Stimulated activated effector memory CD8-positive, alpha-beta T cell treated with anti-CD3 and anti-CD28 coated beads, Interleukin-12 subunit alpha, Interleukin-12 subunit beta, amount 100 ng/mL, for 72 hours (primary cell): ENCODE results near the gene BLMH.
A peak's percentile ranks its signal among the peaks of the same experiment; 100 is the strongest.

Source experiments
- ATAC-seq: fragments of 150-1000 bp; cut with Tn5 transposase; 2 replicates; pipeline ENCODE4 v1.10.0; 2021
- DNase-seq, 2 donors: peaks; one replicate each; pipeline ENCODE4 v3.0.0; 2021 to 2022; ENCODE audit warnings: low spot score in 2 of 2
- H3K27ac Mint-ChIP-seq: one replicate; pipeline ENCODE4 v1.8.0; 2022; ENCODE audit warnings: mild to moderate bottlenecking, mixed read lengths
- H3K36me3 Mint-ChIP-seq: one replicate; pipeline ENCODE4 v1.8.0; 2022; ENCODE audit warnings: mild to moderate bottlenecking, mixed read lengths
- H3K4me1 Mint-ChIP-seq: one replicate; pipeline ENCODE4 v1.8.0; 2022; ENCODE audit warnings: mixed read lengths
- H3K4me3 Mint-ChIP-seq: one replicate; pipeline ENCODE4 v1.8.0; 2022; ENCODE audit warnings: mild to moderate bottlenecking, mixed read lengths
- H3K9me3 Mint-ChIP-seq: one replicate; pipeline ENCODE4 v1.8.0; 2022; ENCODE audit warnings: mixed read lengths

The BLMH gene

GRCh38 chr17:30244853-30245385 lies 46.8 kb downstream of the BLMH start:
- Mint-ChIP-seq H3K36me3 (peaks cover 36% of the 10 kb centered on the region), H3K9me3 (no peaks in the 10 kb centered on the region), H3K4me1 (peaks cover 8% of the 10 kb centered on the region), H3K4me3 (no peak overlapping the region), H3K27ac (no peak overlapping the region)
- DNase-seq (no peak), ATAC-seq (no peak)

- DNase-seq, result no peak
- Mint-ChIP-seq H3K9me3 (no peaks in the 10 kb centered on the region), H3K27ac (no peak overlapping the region), H3K36me3 (peaks cover 23% of the 10 kb centered on the region), H3K4me3 (no peak overlapping the region), H3K4me1 (peaks cover 11% of the 10 kb centered on the region)
- ATAC-seq, result no peak
Measured at GRCh38 chr17:30243568-30243967, 48.2 kb downstream of the BLMH start.

GRCh38 chr17:30243002-30243401 lies 48.7 kb downstream of the BLMH start:
- Mint-ChIP-seq H3K4me1 (peaks cover 17% of the 10 kb centered on the region), H3K27ac (no peak overlapping the region)
- no peak for DNase-seq

DNA sequence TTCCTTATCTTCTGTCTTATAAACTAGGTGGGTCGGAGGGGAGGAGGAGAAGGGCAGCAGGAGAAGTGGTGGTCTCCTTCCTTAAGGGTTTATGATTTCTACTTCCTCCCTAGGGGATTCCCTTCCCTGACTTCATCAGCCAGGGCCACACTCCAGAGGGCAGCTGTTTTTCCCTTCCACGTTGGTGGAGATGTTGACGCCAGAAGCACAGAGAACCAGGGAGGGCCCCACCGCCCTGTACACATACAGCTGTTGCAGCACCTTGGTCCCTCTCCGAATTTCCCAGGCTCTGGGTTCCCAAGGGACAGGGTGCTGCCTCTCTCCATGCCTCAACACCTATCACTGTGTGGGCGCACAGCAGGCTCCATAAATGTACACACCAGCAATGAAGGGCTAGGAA lies 50.7 kb downstream of the BLMH start:
- Mint-ChIP-seq H3K27ac (no peak overlapping the region), H3K4me3 (no peak overlapping the region)

More at GRCh38 chr17:30243002-30243401, 48.7 kb downstream of the BLMH start:
- no peak for ATAC-seq
- peaks cover 21% of the 10 kb centered on the region for H3K36me3 Mint-ChIP-seq
- no peak overlapping the region for H3K4me3 Mint-ChIP-seq
- H3K9me3 Mint-ChIP-seq, result no peaks in the 10 kb centered on the region

DNA sequence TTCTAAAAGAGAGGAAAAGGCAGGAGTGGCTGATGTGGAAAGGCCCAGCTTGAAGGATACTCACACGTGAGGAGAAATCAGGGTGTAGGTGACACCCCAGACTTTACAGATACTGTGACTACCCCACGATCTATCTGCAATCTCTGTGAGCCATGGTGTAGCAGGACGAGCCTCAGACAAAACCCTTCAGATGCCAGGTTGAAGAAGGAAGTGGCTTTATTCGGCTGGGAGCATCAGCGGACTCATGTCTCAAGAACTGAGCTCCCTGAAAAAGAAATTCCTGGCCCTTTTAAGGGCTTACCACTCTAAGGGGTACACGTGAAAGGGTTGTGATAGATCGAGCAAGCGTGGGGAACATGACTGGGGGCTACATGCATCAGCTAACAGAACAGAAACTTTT lies 51.6 kb downstream of the BLMH start:
- H3K4me1 Mint-ChIP-seq, result peaks cover 21% of the 10 kb centered on the region
- H3K27ac Mint-ChIP-seq, result no peak overlapping the region
- no peak for ATAC-seq
- peaks cover 6% of the 10 kb centered on the region for H3K36me3 Mint-ChIP-seq
- H3K4me3 Mint-ChIP-seq, result no peak overlapping the region
- H3K9me3 Mint-ChIP-seq, result no peaks in the 10 kb centered on the region
- DNase-seq, result no peak

More for the DNA sequence above, 50.7 kb downstream of the BLMH start:
- H3K9me3 Mint-ChIP-seq, result no peaks in the 10 kb centered on the region
- H3K4me1 Mint-ChIP-seq, result peaks cover 18% of the 10 kb centered on the region
- DNase-seq, result no peak
- ATAC-seq, result no peak
- peaks cover 6% of the 10 kb centered on the region for H3K36me3 Mint-ChIP-seq

GRCh38 chr17:30239089-30239462 lies 52.7 kb downstream of the BLMH start:
- peaks cover 6% of the 10 kb centered on the region for H3K36me3 Mint-ChIP-seq

GRCh38 chr17:30238387-30239088 lies 53.2 kb downstream of the BLMH start:
- H3K4me1 Mint-ChIP-seq, result peaks cover 25% of the 10 kb centered on the region
- H3K4me3 Mint-ChIP-seq, result no peak overlapping the region
- H3K36me3 Mint-ChIP-seq, result peaks cover 6% of the 10 kb centered on the region
- no peak overlapping the region for H3K27ac Mint-ChIP-seq
- DNase-seq (no peak), ATAC-seq (no peak)
- H3K9me3 Mint-ChIP-seq, result no peaks in the 10 kb centered on the region

More at GRCh38 chr17:30239089-30239462, 52.7 kb downstream of the BLMH start:
- H3K27ac Mint-ChIP-seq, result no peak overlapping the region
- ATAC-seq (no peak), DNase-seq (no peak)
- no peaks in the 10 kb centered on the region for H3K9me3 Mint-ChIP-seq
- H3K4me3 Mint-ChIP-seq, result no peak overlapping the region
- H3K4me1 Mint-ChIP-seq, result peaks cover 25% of the 10 kb centered on the region

DNA sequence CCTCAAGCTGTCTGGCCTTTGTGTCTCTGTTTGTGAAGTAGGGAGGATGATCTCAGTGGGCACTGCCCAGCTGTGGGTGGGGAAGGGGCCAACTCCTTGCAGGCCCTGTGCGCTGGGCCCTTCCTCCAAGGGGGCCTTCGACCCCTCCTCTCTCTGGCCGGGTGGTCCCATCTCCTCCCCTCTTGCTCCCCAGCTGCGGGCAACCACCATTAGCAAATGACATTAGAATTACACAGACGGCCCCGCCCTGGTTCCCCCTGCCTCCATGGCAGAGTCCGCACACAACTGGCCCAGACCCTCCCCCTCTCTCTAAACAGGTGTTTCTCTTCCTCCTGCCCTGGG lies 53.8 kb downstream of the BLMH start:
- H3K36me3 Mint-ChIP-seq, result peaks cover 6% of the 10 kb centered on the region
- peaks cover 25% of the 10 kb centered on the region for H3K4me1 Mint-ChIP-seq
- no peak for ATAC-seq
- no peak for DNase-seq
- H3K9me3 Mint-ChIP-seq, result no peaks in the 10 kb centered on the region
- H3K27ac Mint-ChIP-seq, result no peak overlapping the region
- no peak overlapping the region for H3K4me3 Mint-ChIP-seq

DNA sequence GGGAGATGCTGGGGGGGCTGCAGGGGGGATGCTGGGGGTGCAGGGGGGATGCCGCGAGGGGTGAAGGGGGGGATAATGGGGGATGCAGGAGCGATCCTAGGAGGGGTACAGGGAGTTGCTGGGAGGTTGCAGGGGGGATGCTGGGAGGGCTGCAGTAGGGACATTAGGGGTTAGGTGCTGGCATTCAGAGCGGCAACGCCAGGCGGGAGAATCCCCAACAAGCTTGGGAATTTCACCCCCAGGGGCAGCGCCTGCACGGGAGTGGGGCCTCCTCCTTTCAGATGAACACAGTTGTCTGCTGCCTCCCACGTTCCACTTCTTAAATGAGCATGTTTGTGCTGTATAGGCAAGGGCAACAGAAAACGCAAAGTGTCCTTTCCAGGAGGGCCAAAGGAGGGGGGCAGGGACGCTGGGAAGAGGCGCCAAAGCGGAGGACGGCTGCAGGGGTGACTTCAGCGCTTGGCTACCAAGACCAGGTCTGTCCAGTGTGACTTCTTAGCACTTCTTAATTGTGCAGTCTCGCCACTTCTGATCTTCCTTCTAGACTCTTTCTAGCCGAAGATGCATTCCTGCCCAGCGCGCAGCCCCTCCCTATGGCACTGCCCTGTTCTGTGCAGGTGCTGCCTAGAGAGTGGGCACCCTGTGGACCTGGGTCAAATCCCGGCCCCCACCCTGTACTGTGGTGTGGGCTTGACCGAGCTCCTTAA lies 54.3 kb downstream of the BLMH start:
- Mint-ChIP-seq H3K4me3 (no peak overlapping the region), H3K36me3 (peaks cover 6% of the 10 kb centered on the region), H3K9me3 (no peaks in the 10 kb centered on the region), H3K27ac (no peak overlapping the region), H3K4me1 (peaks cover 25% of the 10 kb centered on the region)
- DNase-seq, result no peak
- ATAC-seq, result no peak

- H3K36me3 Mint-ChIP-seq, result peaks cover 6% of the 10 kb centered on the region
Measured at GRCh38 chr17:30236766-30237165, 55.0 kb downstream of the BLMH start.

GRCh38 chr17:30236297-30236624 lies 55.5 kb downstream of the BLMH start:
- H3K36me3 Mint-ChIP-seq, result peaks cover 6% of the 10 kb centered on the region
- H3K9me3 Mint-ChIP-seq, result no peaks in the 10 kb centered on the region
- ATAC-seq, result no peak
- H3K27ac Mint-ChIP-seq, result no peak overlapping the region
- H3K4me1 Mint-ChIP-seq, result peaks cover 25% of the 10 kb centered on the region
- peak overlapping the region; percentile 64 for H3K4me3 Mint-ChIP-seq
- no peak for DNase-seq

More at GRCh38 chr17:30236766-30237165, 55.0 kb downstream of the BLMH start:
- ATAC-seq (no peak), DNase-seq (no peak)
- Mint-ChIP-seq H3K27ac (no peak overlapping the region), H3K4me3 (peak overlapping the region; percentile 64), H3K4me1 (peaks cover 25% of the 10 kb centered on the region), H3K9me3 (no peaks in the 10 kb centered on the region)

- H3K4me1 Mint-ChIP-seq, result peaks cover 25% of the 10 kb centered on the region
- H3K27ac Mint-ChIP-seq, result no peak within 1 kb of the TSS
- H3K4me3 Mint-ChIP-seq, result peak within 1 kb of the TSS; percentile 64
- DNase-seq (no peak), ATAC-seq (peak; percentile 36)
- H3K9me3 Mint-ChIP-seq, result no peaks in the 10 kb centered on the region
- peaks cover 6% of the 10 kb centered on the region for H3K36me3 Mint-ChIP-seq
Measured at GRCh38 chr17:30235386-30236296, 56.1 kb downstream of the BLMH start, which contains the start of gene SLC6A4. Gene SLC6A4, minus strand, starts transcription at chr17:30235697. Its CDS starts 13,739 bp downstream, at chr17:30221958.

DNA sequence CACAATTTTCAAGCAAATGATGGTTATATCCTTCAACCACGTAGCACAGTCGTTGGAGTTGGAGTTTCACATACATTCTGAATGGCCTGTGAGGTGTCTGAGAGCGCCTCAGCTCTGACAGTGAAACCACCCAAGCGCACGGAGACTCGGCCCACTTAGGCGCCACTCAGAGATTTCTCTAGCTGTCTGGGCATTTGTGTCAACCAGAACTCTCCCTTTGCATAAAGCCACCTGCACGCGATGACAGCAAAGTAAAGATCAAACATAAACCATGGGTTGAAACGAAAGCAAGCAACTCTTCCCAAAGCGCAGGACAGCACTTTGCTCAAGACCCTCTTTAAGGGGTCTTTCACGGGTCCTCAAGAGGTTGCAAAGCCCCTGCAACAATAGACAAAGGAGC lies 56.8 kb downstream of the BLMH start:
- no peaks in the 10 kb centered on the region for H3K9me3 Mint-ChIP-seq
- DNase-seq, result no peak
- peak; percentile 65 for ATAC-seq
- H3K4me1 Mint-ChIP-seq, result peaks cover 30% of the 10 kb centered on the region
- peaks cover 6% of the 10 kb centered on the region for H3K36me3 Mint-ChIP-seq
- H3K4me3 Mint-ChIP-seq, result peak overlapping the region; percentile 64
- H3K27ac Mint-ChIP-seq, result no peak overlapping the region

- Mint-ChIP-seq H3K4me3 (no peak overlapping the region), H3K9me3 (no peaks in the 10 kb centered on the region), H3K27ac (no peak overlapping the region), H3K36me3 (peaks cover 6% of the 10 kb centered on the region), H3K4me1 (peaks cover 35% of the 10 kb centered on the region)
- DNase-seq (no peak), ATAC-seq (no peak)
Measured at GRCh38 chr17:30234296-30234695, 57.4 kb downstream of the BLMH start.

DNA sequence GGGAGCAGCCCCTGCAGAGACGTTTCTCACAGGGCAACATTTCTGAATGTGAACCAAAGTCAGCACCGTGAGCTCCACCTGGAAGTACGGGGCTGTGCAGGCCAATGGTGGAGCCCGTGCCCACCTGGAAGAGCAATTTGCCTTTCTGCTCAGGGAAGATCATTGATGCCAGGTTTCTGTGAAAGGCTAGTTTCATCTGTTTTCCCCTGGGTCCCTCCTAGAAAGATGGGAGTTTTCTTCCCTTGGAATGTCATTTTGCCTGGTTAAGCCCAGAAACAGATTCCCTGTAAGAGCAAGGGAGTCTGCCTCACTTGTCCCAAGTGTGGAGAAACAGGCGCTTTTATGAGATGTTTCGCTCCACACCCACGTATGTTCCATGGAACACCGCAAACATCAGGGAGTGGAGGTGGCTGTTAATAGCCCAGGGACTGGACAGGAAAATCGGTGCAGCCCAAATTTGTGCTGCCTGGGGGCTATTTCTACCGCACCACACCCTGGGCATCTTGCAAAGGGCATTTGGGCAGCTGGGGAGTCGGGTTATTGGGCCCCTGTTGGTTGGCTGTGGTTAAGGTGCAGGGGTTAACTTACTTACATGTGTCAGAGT lies 58.8 kb downstream of the BLMH start:
- Mint-ChIP-seq H3K4me1 (peaks cover 25% of the 10 kb centered on the region), H3K27ac (no peak overlapping the region), H3K36me3 (peaks cover under 1% of the 10 kb centered on the region)

More for the DNA sequence above, 58.8 kb downstream of the BLMH start:
- ATAC-seq, result no peak
- no peaks in the 10 kb centered on the region for H3K9me3 Mint-ChIP-seq
- DNase-seq, result no peak
- H3K4me3 Mint-ChIP-seq, result no peak overlapping the region
